Endothelial cell of umbilical vein (primary cell): ENCODE measurements around the gene GNAQ. TPM values are rescaled to one million over a fixed set of nuclear protein-coding genes. Genes with fewer than 3 reads are reported as not detected.

Experiments
- BruUV-seq: library from RNA; stranded (reverse); fragments of 400-500 nt; replicated peaks from 2 replicates; lab custom pipeline; 2021; lab: Mats Ljungman, UMichigan
- CTCF ChIA-PET: fragments of 300-600, 350-600 bp; sonication (Branson Sonifier 250); formaldehyde crosslinking; loops from one replicate; lab custom pipeline; 2021; ENCODE audit warnings: antibody characterized with exemption, inconsistent platforms; lab: Charles Lee
- POLR2A ChIA-PET: fragments of 300-600, 350-600 bp; sonication (Branson Sonifier 250); formaldehyde crosslinking; loops from one replicate; lab custom pipeline; 2021; ENCODE audit warnings: antibody characterized with exemption, inconsistent platforms; lab: Charles Lee
- DNase-seq: peaks from one replicate; pipeline ENCODE4 v3.0.0-alpha.2; 2011; ENCODE audit warnings: low read depth, low spot score
- FAIRE-seq: peaks from 2 replicates; lab custom pipeline; 2011; peaks lifted over from hg19 to GRCh38; lab: Jason Lieb, UNC
- H2AFZ ChIP-seq: 2 replicates; pipeline ENCODE4 v1.6.0; 2012; ENCODE audit warnings: low read depth, low read length, control low read depth, inconsistent platforms
- H3K27ac ChIP-seq: 2 replicates; pipeline ENCODE4 v1.5.1; 2011; ENCODE audit warnings: low read depth, mild to moderate bottlenecking, control low read depth, low read length, moderate library complexity; ENCODE audit not compliant: insufficient read depth
- H3K27me3 ChIP-seq, 2 experiments: 2 replicates each; pipeline versions ENCODE4 v1.6.0 to v1.6.1; 2011; ENCODE audit warnings: low read length in 2 of 2, mixed read lengths in 1 of 2; ENCODE audit not compliant: control insufficient read depth in 2 of 2, insufficient read depth in 2 of 2
- H3K36me3 ChIP-seq, 2 experiments: 2 replicates in 1 of 2; 3 replicates in 1 of 2; pipeline ENCODE4 v1.5.1; 2011; ENCODE audit warnings: low read length in 2 of 2, mild to moderate bottlenecking in 1 of 2, moderate library complexity in 1 of 2; ENCODE audit not compliant: control insufficient read depth in 2 of 2, insufficient read depth in 2 of 2; ENCODE audit errors: extremely low read depth in 1 of 2
- H3K4me1 ChIP-seq: 3 replicates; pipeline ENCODE4 v1.5.1; 2011; ENCODE audit warnings: mild to moderate bottlenecking, low read length; ENCODE audit not compliant: control insufficient read depth, insufficient read depth; ENCODE audit errors: extremely low read depth
- H3K4me2 ChIP-seq: 2 replicates; pipeline ENCODE4 v1.6.1; 2011; ENCODE audit warnings: low read length, control low read depth, mixed read lengths; ENCODE audit not compliant: insufficient read depth
- H3K4me3 ChIP-seq, 3 experiments: fragments of 200-600 bp in 1 of 3; sonication (generic), shearing (Covaris generic) in 1 of 3; replicated peaks in 1 of 3; 2 replicates each; pipeline ENCODE4 v1.5.1; 2011 to 2016; ENCODE audit warnings: control low read depth in 3 of 3, low read length in 3 of 3, mild to moderate bottlenecking in 2 of 3, inconsistent platforms in 1 of 3, low read depth in 1 of 3, moderate library complexity in 1 of 3; ENCODE audit not compliant: insufficient read depth in 1 of 3
- H3K79me2 ChIP-seq: 2 replicates; pipeline ENCODE4 v1.6.0; 2012; ENCODE audit warnings: low read length, inconsistent platforms; ENCODE audit not compliant: control insufficient read depth, insufficient read depth
- H3K9ac ChIP-seq: replicated peaks from 2 replicates; pipeline ENCODE3; 2011; ENCODE audit warnings: low read length, control low read depth; ENCODE audit not compliant: insufficient read depth; ENCODE audit errors: extremely low read depth
- H3K9me1 ChIP-seq: replicated peaks from 3 replicates; pipeline ENCODE4 v1.6.0; 2011; ENCODE audit warnings: mild to moderate bottlenecking, low read length; ENCODE audit not compliant: control insufficient read depth, insufficient read depth; ENCODE audit errors: extremely low read depth
- H3K9me3 ChIP-seq: replicated peaks from 2 replicates; pipeline ENCODE4 v1.5.1; 2012; ENCODE audit warnings: low read length, inconsistent platforms; ENCODE audit not compliant: control insufficient read depth, insufficient read depth
- H4K20me1 ChIP-seq: replicated peaks from 2 replicates; pipeline ENCODE3; 2011; ENCODE audit warnings: mild to moderate bottlenecking, low read length; ENCODE audit not compliant: control insufficient read depth, insufficient read depth; ENCODE audit errors: extremely low read depth
- CTCF ChIP-seq, 2 donors: IDR thresholded peaks; 1 replicate in 1 of 2; 2 replicates in 1 of 2; pipeline ENCODE4 v1.5.1; 2011; ENCODE audit warnings: low read length in 2 of 2, mild to moderate bottlenecking in 2 of 2, moderate library complexity in 2 of 2, control low read depth in 1 of 2, inconsistent platforms in 1 of 2, low read depth in 1 of 2; ENCODE audit not compliant: insufficient read depth in 1 of 2; ENCODE audit errors: extremely low read depth in 1 of 2
- EZH2 ChIP-seq: IDR thresholded peaks from 2 replicates; pipeline ENCODE4 v1.6.1; 2012; ENCODE audit warnings: borderline replicate concordance, low read depth, mild to moderate bottlenecking, moderate library complexity, low read length, inconsistent platforms; ENCODE audit not compliant: severe bottlenecking
- FOS ChIP-seq: IDR thresholded peaks from 2 replicates; pipeline ENCODE4 v1.6.1; 2011; ENCODE audit warnings: mild to moderate bottlenecking, low read length, moderate library complexity, borderline replicate concordance; ENCODE audit not compliant: insufficient read depth
- GATA2 ChIP-seq: IDR thresholded peaks from 2 replicates; pipeline ENCODE4 v1.7.0; 2011; ENCODE audit warnings: low read depth, mild to moderate bottlenecking, moderate library complexity, mixed read lengths, low read length; ENCODE audit not compliant: insufficient read length, insufficient read depth
- JUN ChIP-seq: IDR thresholded peaks from 2 replicates; pipeline ENCODE4 v1.6.1; 2011; ENCODE audit warnings: borderline replicate concordance, low read depth; ENCODE audit not compliant: insufficient read length, insufficient read depth
- MAX ChIP-seq: IDR thresholded peaks from 2 replicates; pipeline ENCODE4 v1.6.1; 2011; ENCODE audit not compliant: insufficient read depth, insufficient read length
- MYC ChIP-seq: IDR thresholded peaks from one replicate; pipeline ENCODE4 v1.6.1; 2011; ENCODE audit warnings: mild to moderate bottlenecking, low read depth, low read length
- POLR2A ChIP-seq: IDR thresholded peaks from 2 replicates; pipeline ENCODE4 v1.6.1; 2012; ENCODE audit warnings: low read depth, mild to moderate bottlenecking, control low read depth, low read length
- POLR2AphosphoS5 ChIP-seq: IDR thresholded peaks from 2 replicates; pipeline ENCODE4 v1.6.1; 2012; ENCODE audit warnings: low read depth, mild to moderate bottlenecking, control low read depth, low read length, moderate library complexity; ENCODE audit not compliant: insufficient read depth
- dilution Hi-C: fragments of 300-500 bp; cut with MboI; formaldehyde crosslinking; loops from one replicate; pipeline ENCODE4 v1.15.0; 2019; ENCODE audit warnings: low sequenced_read_pairs; ENCODE audit not compliant: extremely low pct_ligation_motif_present
- intact Hi-C: fragments of 100-400 bp; cut with micrococcal nuclease; formaldehyde crosslinking; loops from one replicate; pipeline ENCODE4 v1.10.0; 2022
- polyA plus RNA-seq, 4 experiments: library from polyadenylated mRNA; depleted of rRNA in 3 of 4; stranded (reverse) in 3 of 4; unstranded in 1 of 4; fragments of >200 nt; gene quantifications; 2 replicates each; pipeline versions ENCODE4 v1.2.1 to v1.2.3, GENCODE V29; 2011 to 2012; ENCODE audit warnings: missing spikeins in 1 of 4
- total RNA-seq: library from RNA; stranded (reverse); gene quantifications from 2 replicates; pipeline ENCODE4 v1.2.3, GENCODE V29; 2021

The GNAQ gene
- total and polyA plus RNA-seq, 2 donors (not counting 3 experiments of a cell fraction or from before 2014, with no cell fraction given), result 26.1 to 67.3 TPM

- Histone ChIP-seq H3K36me3 (no peaks in the 10 kb centered on the region), H3K4me1 (peaks cover 44% of the 10 kb centered on the region), H3K27ac (no peak overlapping the region), H3K27me3 (no peaks in the 10 kb centered on the region), H3K79me2 (peaks cover 43% of the 10 kb centered on the region), H3K4me2 (no peak overlapping the region), H2AFZ (no peak overlapping the region), H3K9me3 (no peaks in the 10 kb centered on the region), H3K9me1 (no peaks in the 10 kb centered on the region), H3K9ac (no peak overlapping the region), H4K20me1 (peaks cover 4% of the 10 kb centered on the region), H3K4me3 (no peak overlapping the region)
- ChIA-PET CTCF (interaction anchor here (1.6 kb wide), 1 partner anchor 69 kb away, joined by 4 read pairs; no protein-coding TSS in a partner anchor), POLR2A (no interaction called here)
- dilution Hi-C loops, result no loop called here
- intact Hi-C loops, result no loop called here
- FAIRE-seq, result no peak
- no peak for DNase-seq
- no peak for TF ChIP-seq EZH2
- TF ChIP-seq POLR2AphosphoS5, result no peak
- TF ChIP-seq POLR2A, result no peak
- no peak for TF ChIP-seq CTCF (IDR thresholded peaks at IDR 0.05; ENCODE audit: extremely low read depth in 1 of 2, insufficient read depth in 1 of 2, low read depth in 1 of 2, low read length in 2 of 2)
- TF ChIP-seq GATA2, result no peak
- no peak for TF ChIP-seq MYC
- TF ChIP-seq FOS, result no peak
- no peak for TF ChIP-seq JUN
- TF ChIP-seq MAX, result no peak
- no TSS peak for BruUV-seq
These were observed 123.3 kb downstream of the GNAQ start for GRCh38 chr9:77908293-77908692.
